WTC11 (cell line): ENCODE results near the gene TRIM9. TPM values are rescaled to one million over a fixed set of nuclear protein-coding genes. Genes with fewer than 3 reads are reported as not detected.

ENCODE experiments used
- ATAC-seq: fragments of 200-7000 bp; cut with Tn5 transposase; 2 replicates; pipeline ENCODE4 v1.10.0; 2021; ENCODE audit warnings: mild to moderate bottlenecking, moderate library complexity
- CTCF ChIA-PET: fragments of 300-600 bp; sonication (Branson Sonifier 250); formaldehyde crosslinking; loops from one replicate; lab custom pipeline; 2021; ENCODE audit warnings: antibody characterized with exemption; lab: Charles Lee
- POLR2A ChIA-PET: fragments of 350-600 bp; sonication (Branson Sonifier 250); formaldehyde crosslinking; loops from one replicate; lab custom pipeline; 2021; ENCODE audit warnings: antibody characterized with exemption; lab: Charles Lee
- DNase-seq: peaks from one replicate; pipeline ENCODE4 v3.0.0; 2021; ENCODE audit warnings: low spot score
- H3K27ac Mint-ChIP-seq: 2 replicates; pipeline ENCODE4 v1.8.0; 2021; ENCODE audit warnings: mixed read lengths
- H3K27me3 Mint-ChIP-seq: 2 replicates; pipeline ENCODE4 v1.8.0; 2021; ENCODE audit warnings: low read depth, mild to moderate bottlenecking, moderate library complexity, mixed read lengths
- H3K36me3 Mint-ChIP-seq: 2 replicates; pipeline ENCODE4 v1.8.0; 2021; ENCODE audit warnings: mixed read lengths
- H3K4me1 Mint-ChIP-seq: 2 replicates; pipeline ENCODE4 v1.8.0; 2022; ENCODE audit warnings: mixed read lengths
- H3K4me3 Mint-ChIP-seq: 2 replicates; pipeline ENCODE4 v1.8.0; 2021; ENCODE audit warnings: mild to moderate bottlenecking, moderate library complexity, mixed read lengths
- H3K9me3 Mint-ChIP-seq: 2 replicates; pipeline ENCODE4 v1.8.0; 2021; ENCODE audit warnings: mixed read lengths
- AFF4 ChIP-seq: sonication (generic); formaldehyde crosslinking; IDR thresholded peaks from 2 replicates; pipeline ENCODE4 v1.8.1; 2023; ENCODE audit warnings: mild to moderate bottlenecking, missing genetic modification reagents, borderline replicate concordance
- AR ChIP-seq: fragments of 250-450 bp; sonication (Bioruptor Pico); IDR thresholded peaks from 2 replicates; pipeline ENCODE4 v1.9.0; 2021; ENCODE audit warnings: mild to moderate bottlenecking
- E2F1 ChIP-seq: sonication (generic); formaldehyde crosslinking; IDR thresholded peaks from 2 replicates; pipeline ENCODE4 v1.8.0; 2022; ENCODE audit warnings: mild to moderate bottlenecking, missing genetic modification reagents
- FOXP1 ChIP-seq: sonication (generic); formaldehyde crosslinking; IDR thresholded peaks from 2 replicates; pipeline ENCODE4 v1.8.0; 2022; ENCODE audit warnings: missing genetic modification reagents, mild to moderate bottlenecking, moderate library complexity, borderline replicate concordance
- HMGA2 ChIP-seq: fragments of 250-450 bp; sonication (Bioruptor Pico); IDR thresholded peaks from 2 replicates; pipeline ENCODE4 v1.4.0; 2021; ENCODE audit warnings: mild to moderate bottlenecking, moderate library complexity
- SP1 ChIP-seq: sonication (generic); formaldehyde crosslinking; conservative IDR thresholded peaks from 2 replicates; pipeline ENCODE4 v1.8.1; 2022; ENCODE audit warnings: missing genetic modification reagents
- USF1 ChIP-seq: sonication (generic); formaldehyde crosslinking; IDR thresholded peaks from 2 replicates; pipeline ENCODE4 v1.8.0; 2022; ENCODE audit warnings: mild to moderate bottlenecking, missing genetic modification reagents
- ZNF121 ChIP-seq: sonication (generic); formaldehyde crosslinking; IDR thresholded peaks from 2 replicates; pipeline ENCODE4 v1.8.0; 2023; ENCODE audit warnings: missing genetic modification reagents
- ZNF423 ChIP-seq: fragments of 250-450 bp; sonication (Bioruptor Pico); IDR thresholded peaks from 2 replicates; pipeline ENCODE4 v2.1.2; 2022; ENCODE audit warnings: mild to moderate bottlenecking, moderate library complexity
- ZNF512 ChIP-seq: sonication (generic); formaldehyde crosslinking; IDR thresholded peaks from 2 replicates; pipeline ENCODE4 v1.8.1; 2022; ENCODE audit warnings: missing genetic modification reagents, borderline replicate concordance
- ZNF532 ChIP-seq: fragments of 250-450 bp; sonication (Bioruptor Pico); IDR thresholded peaks from 2 replicates; pipeline ENCODE4 v1.9.0; 2021; ENCODE audit warnings: mild to moderate bottlenecking, borderline replicate concordance
- ZSCAN18 ChIP-seq: fragments of 250-450 bp; sonication (Bioruptor Pico); IDR thresholded peaks from 2 replicates; pipeline ENCODE4 v2.1.2; 2022; ENCODE audit warnings: mild to moderate bottlenecking, moderate library complexity
- total RNA-seq: library from RNA; stranded (reverse); gene quantifications from 3 replicates; pipeline ENCODE4 v1.2.3, GENCODE V29; 2021

TRIM9 gene
- total RNA-seq, 1 experiment from 2014 or later: 4.0 TPM

- peaks cover 33% of the 10 kb centered on the region for H3K9me3 Mint-ChIP-seq
- DNase-seq (no peak), ATAC-seq (no peak)
- TF ChIP-seq FOXP1 (CRISPR knock-in tag) (no peak), SP1 (no peak), AR (CRISPR knock-in tag) (no peak), ZNF423 (CRISPR knock-in tag) (no peak), ZSCAN18 (CRISPR knock-in tag) (no peak), ZNF512 (CRISPR knock-in tag) (no peak), ZNF532 (CRISPR knock-in tag) (no peak), USF1 (CRISPR knock-in tag) (no peak), E2F1 (no peak), HMGA2 (CRISPR knock-in tag) (no peak), ZNF121 (CRISPR knock-in tag) (no peak), AFF4 (no peak)
- peaks cover 31% of the 10 kb centered on the region for H3K4me1 Mint-ChIP-seq
- CTCF ChIA-PET: no interaction called here
- POLR2A ChIA-PET: no interaction called here
- H3K4me3 Mint-ChIP-seq: no peak overlapping the region
- H3K27ac Mint-ChIP-seq: no peak overlapping the region
- no peaks in the 10 kb centered on the region for H3K27me3 Mint-ChIP-seq
- peaks cover 19% of the 10 kb centered on the region for H3K36me3 Mint-ChIP-seq
Measured at GRCh38 chr14:51140338-51140737, 45.4 kb upstream of the TRIM9 start.
